H1 (cell line): ENCODE data around the gene IL1RAPL1. TPM values are rescaled to one million over a fixed set of nuclear protein-coding genes. Genes with fewer than 3 reads are reported as not detected.

ENCODE experiments used
- CTCF ChIA-PET: fragments of 300-600 bp; sonication (Branson Sonifier 250); formaldehyde crosslinking; loops from one replicate; lab custom pipeline; 2021; ENCODE audit not compliant: partially characterized antibody; lab: Charles Lee
- POLR2A ChIA-PET: fragments of 300-600 bp; sonication (Branson Sonifier 250); formaldehyde crosslinking; loops from one replicate; lab custom pipeline; 2021; ENCODE audit warnings: inconsistent platforms; ENCODE audit not compliant: partially characterized antibody; lab: Charles Lee
- DNase-seq, 2 experiments: peaks; one replicate each; pipeline versions ENCODE4 v3.0.0 to v3.0.0-alpha.2; 2010 to 2022; ENCODE audit warnings: low spot score in 2 of 2, low read depth in 1 of 2, mixed read lengths in 1 of 2
- FAIRE-seq: peaks from 2 replicates; lab custom pipeline; 2011; peaks lifted over from hg19 to GRCh38; lab: Jason Lieb, UNC
- H2AFZ ChIP-seq: 2 replicates; pipeline ENCODE4 v1.8.1; 2012; ENCODE audit warnings: low read length, inconsistent platforms
- H2AK5ac ChIP-seq: 2 replicates; pipeline ENCODE4 v1.6.1; 2013; ENCODE audit warnings: low read depth, low read length
- H2BK120ac ChIP-seq: replicated peaks from 2 replicates; pipeline ENCODE3; 2013; ENCODE audit warnings: low read depth, low read length, inconsistent platforms
- H2BK12ac ChIP-seq: 2 replicates; pipeline ENCODE4 v1.6.1; 2013; ENCODE audit warnings: low read depth, low read length
- H2BK15ac ChIP-seq: 2 replicates; pipeline ENCODE4 v1.6.1; 2013; ENCODE audit warnings: low read length
- H2BK20ac ChIP-seq: 2 replicates; pipeline ENCODE4 v1.6.1; 2013; ENCODE audit warnings: low read length
- H2BK5ac ChIP-seq: 2 replicates; pipeline ENCODE4 v1.6.1; 2013; ENCODE audit warnings: low read depth, low read length
- H3K14ac ChIP-seq: 2 replicates; pipeline ENCODE4 v1.6.1; 2013; ENCODE audit warnings: inconsistent platforms; ENCODE audit not compliant: insufficient read length
- H3K18ac ChIP-seq: 2 replicates; pipeline ENCODE4 v1.6.1; 2013; ENCODE audit warnings: low read length; ENCODE audit errors: extremely low read depth
- H3K23ac ChIP-seq: 2 replicates; pipeline ENCODE4 v1.6.1; 2013; ENCODE audit warnings: inconsistent platforms; ENCODE audit not compliant: insufficient read length
- H3K23me2 ChIP-seq: 2 replicates; pipeline ENCODE4 v1.6.1; 2013; ENCODE audit warnings: low read depth, low read length
- H3K27ac ChIP-seq: 2 replicates; pipeline ENCODE4 v1.6.1; 2011; ENCODE audit warnings: low read depth, low read length, inconsistent platforms
- H3K27me3 ChIP-seq, 4 experiments: replicated peaks in 1 of 4; 1 replicate in 1 of 4; 2 replicates in 3 of 4; pipeline versions ENCODE4 v1.6.1 to v1.8.1; 2011 to 2013; ENCODE audit warnings: low read length in 3 of 4, mild to moderate bottlenecking in 3 of 4, inconsistent platforms in 2 of 4, mixed read lengths in 2 of 4, moderate library complexity in 1 of 4; ENCODE audit not compliant: control insufficient read depth in 3 of 4, insufficient read depth in 3 of 4; ENCODE audit errors: extremely low read depth in 1 of 4
- H3K36me3 ChIP-seq, 4 experiments: 2 replicates each; pipeline versions ENCODE4 v1.6.1 to v1.8.1; 2011 to 2013; ENCODE audit warnings: mild to moderate bottlenecking in 4 of 4, low read length in 3 of 4, moderate library complexity in 2 of 4, control low read depth in 1 of 4, inconsistent platforms in 1 of 4; ENCODE audit not compliant: insufficient read depth in 4 of 4, control insufficient read depth in 2 of 4
- H3K4ac ChIP-seq: replicated peaks from 2 replicates; pipeline ENCODE3; 2013; ENCODE audit warnings: low read length, low read depth, mixed read lengths, inconsistent platforms; ENCODE audit not compliant: insufficient read length
- H3K4me1 ChIP-seq, 4 experiments: replicated peaks in 1 of 4; 1 replicate in 1 of 4; 2 replicates in 3 of 4; pipeline versions ENCODE4 v1.6.1 to v1.8.1; 2011 to 2013; ENCODE audit warnings: low read length in 3 of 4, inconsistent platforms in 2 of 4, mixed read lengths in 1 of 4; ENCODE audit not compliant: insufficient read depth in 4 of 4, control insufficient read depth in 3 of 4
- H3K4me2 ChIP-seq, 2 experiments: 2 replicates each; pipeline versions ENCODE4 v1.6.1 to v1.8.1; 2011 to 2013; ENCODE audit warnings: low read depth in 2 of 2, low read length in 2 of 2, control low read depth in 1 of 2, inconsistent platforms in 1 of 2, mild to moderate bottlenecking in 1 of 2; ENCODE audit not compliant: insufficient read depth in 1 of 2
- H3K4me3 ChIP-seq, 4 experiments: fragments of 200-600, 300-600 bp in 1 of 4; sonication (generic), shearing (Covaris generic), sonication (Bioruptor Twin) in 1 of 4; 2 replicates each; pipeline versions ENCODE4 v1.5.1 to v1.8.1; 2011 to 2016; ENCODE audit warnings: low read length in 4 of 4, low read depth in 3 of 4, control low read depth in 2 of 4, inconsistent platforms in 2 of 4, mild to moderate bottlenecking in 2 of 4, mixed read lengths in 1 of 4, moderate library complexity in 1 of 4; ENCODE audit not compliant: insufficient read depth in 2 of 4; ENCODE audit errors: extremely low read depth in 1 of 4
- H3K56ac ChIP-seq: replicated peaks from 2 replicates; pipeline ENCODE3; 2013; ENCODE audit warnings: low read depth, mild to moderate bottlenecking, mixed read lengths, low read length, inconsistent platforms; ENCODE audit not compliant: insufficient read length
- H3K79me1 ChIP-seq: 2 replicates; pipeline ENCODE4 v1.6.1; 2013; ENCODE audit warnings: low read depth, low read length, control low read depth
- H3K79me2 ChIP-seq, 2 experiments: 2 replicates each; pipeline versions ENCODE4 v1.6.1 to v1.8.1; 2012 to 2013; ENCODE audit warnings: low read length in 2 of 2, mild to moderate bottlenecking in 2 of 2, inconsistent platforms in 1 of 2; ENCODE audit not compliant: insufficient read depth in 2 of 2, control insufficient read depth in 1 of 2
- H3K9ac ChIP-seq, 4 experiments: replicated peaks in 1 of 4; 1 replicate in 1 of 4; 2 replicates in 3 of 4; pipeline versions ENCODE4 v1.6.1 to v1.8.1; 2011 to 2013; ENCODE audit warnings: low read depth in 3 of 4, low read length in 3 of 4, control low read depth in 2 of 4, mild to moderate bottlenecking in 2 of 4, moderate library complexity in 2 of 4, inconsistent platforms in 1 of 4; ENCODE audit errors: extremely low read depth in 1 of 4
- H3K9me3 ChIP-seq, 2 experiments: 2 replicates each; pipeline versions ENCODE4 v1.6.1 to v1.8.1; 2012 to 2013; ENCODE audit warnings: mild to moderate bottlenecking in 2 of 2, moderate library complexity in 2 of 2, control low read depth in 1 of 2, inconsistent platforms in 1 of 2, low read depth in 1 of 2, low read length in 1 of 2, mixed read lengths in 1 of 2; ENCODE audit not compliant: insufficient read depth in 2 of 2
- H4K20me1 ChIP-seq, 2 experiments: replicated peaks in 1 of 2; 2 replicates each; pipeline versions ENCODE3 to v1.8.1; 2011 to 2013; ENCODE audit warnings: inconsistent platforms in 2 of 2, low read length in 2 of 2, mild to moderate bottlenecking in 1 of 2; ENCODE audit not compliant: insufficient read depth in 2 of 2, control insufficient read depth in 1 of 2
- H4K5ac ChIP-seq: 2 replicates; pipeline ENCODE4 v1.6.1; 2013; ENCODE audit warnings: low read length, low read depth, mixed read lengths, inconsistent platforms; ENCODE audit not compliant: insufficient read length
- H4K8ac ChIP-seq: 2 replicates; pipeline ENCODE4 v1.8.0; 2013; ENCODE audit warnings: mild to moderate bottlenecking, moderate library complexity, low read length, inconsistent platforms; ENCODE audit not compliant: insufficient read depth; ENCODE audit errors: extremely low read depth
- H4K91ac ChIP-seq: replicated peaks from 2 replicates; pipeline ENCODE3; 2013; ENCODE audit warnings: low read length, mixed read lengths, inconsistent platforms; ENCODE audit not compliant: insufficient read length
- CBX5 ChIP-seq: fragments of 300-800, 300-1000 bp; sonication (generic); IDR thresholded peaks from 2 replicates; pipeline ENCODE4 v1.7.1; 2016; ENCODE audit warnings: antibody characterized with exemption, low read length, low read depth
- KDM5A ChIP-seq: fragments of 200-600 bp; IDR thresholded peaks from 2 replicates; pipeline ENCODE4 v1.7.1; 2012; ENCODE audit warnings: mild to moderate bottlenecking, low read length, inconsistent platforms, mixed read lengths
- NANOG ChIP-seq: IDR thresholded peaks from 2 replicates; pipeline ENCODE4 v1.6.1; 2011; ENCODE audit warnings: low read length, low read depth, mild to moderate bottlenecking, inconsistent platforms; ENCODE audit not compliant: insufficient read depth, poor library complexity, severe bottlenecking
- ZNF274 ChIP-seq: IDR thresholded peaks from 2 replicates; pipeline ENCODE4 v1.7.0; 2012; ENCODE audit warnings: low read length, borderline replicate concordance; ENCODE audit errors: extremely low read depth
- WGBS, 2 experiments: shearing (Covaris generic) in 1 of 2; methylation state at CpG; one replicate each; pipeline versions ENCODE4 v1.1.6 to v1.1.7; 2013 to 2015; ENCODE audit warnings: low lambda C conversion rate in 2 of 2, mixed read lengths in 2 of 2, inconsistent platforms in 1 of 2, low coverage in 1 of 2, missing lambda C conversion rate in 1 of 2; ENCODE audit not compliant: insufficient replicate concordance in 2 of 2, insufficient coverage in 1 of 2, insufficient read length in 1 of 2; ENCODE audit errors: extremely low coverage in 1 of 2, missing lambda C conversion rate in 1 of 2; 5-methylcytosine and 5-hydroxymethylcytosine counted together
- polyA plus RNA-seq, 7 experiments: library from polyadenylated mRNA; depleted of rRNA in 3 of 7; stranded (reverse) in 5 of 7; unstranded in 2 of 7; fragments of >200 nt in 5 of 7; fragments of 200-250 nt in 2 of 7; gene quantifications; 1 replicate in 5 of 7; 2 replicates in 1 of 7; 4 replicates in 1 of 7; pipeline versions ENCODE4 v1.2.1 to v1.2.3, GENCODE V29; 2011 to 2013; ENCODE audit warnings: missing spikeins in 2 of 7, mixed read lengths in 2 of 7
- total RNA-seq: library from RNA; stranded (reverse); fragmentation: NEBNext Ultra II Directional; extraction: Animal tissue kit (Norgen Biotek cat#: 25700); gene quantifications from 2 replicates; pipeline ENCODE4 v1.2.1, GENCODE V29; 2021

IL1RAPL1 gene
- total and polyA plus RNA-seq, 2 of the 8 experiments (the other 6 are each of a cell fraction or from before 2014, with no cell fraction given) = 0.11 to 0.35 TPM

DNA sequence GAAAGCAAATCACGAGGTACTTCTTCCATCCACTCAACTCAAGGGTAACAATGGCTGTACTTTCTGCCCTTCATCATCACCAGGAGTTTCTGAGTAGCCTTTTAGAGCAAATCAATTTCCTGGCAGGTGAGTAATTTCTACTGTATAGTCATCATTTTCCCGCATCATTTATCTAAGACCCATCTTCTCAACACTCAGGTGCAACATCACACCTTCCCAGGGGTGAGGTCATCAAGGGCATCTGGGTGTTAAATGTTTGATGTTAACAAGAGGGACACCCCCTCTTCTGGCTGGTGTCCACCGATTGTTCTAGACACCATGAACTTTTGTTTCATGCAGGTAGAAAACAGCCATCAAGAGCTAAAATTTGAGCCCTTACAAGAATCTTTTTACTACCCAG is 1314.8 kb downstream of the IL1RAPL1 start:
- Histone ChIP-seq H3K4me1 (no peaks in the 10 kb centered on the region), H4K8ac (no peak overlapping the region), H3K18ac (no peak overlapping the region), H3K36me3 (no peaks in the 10 kb centered on the region), H3K79me1 (no peaks in the 10 kb centered on the region), H3K9me3 (no peaks in the 10 kb centered on the region), H2BK120ac (no peak overlapping the region), H3K23me2 (no peaks in the 10 kb centered on the region), H4K20me1 (no peaks in the 10 kb centered on the region), H3K23ac (no peak overlapping the region), H4K91ac (no peak overlapping the region), H3K9ac (no peak overlapping the region), H3K4me3 (no peak overlapping the region), H3K27ac (no peak overlapping the region), H2BK12ac (no peak overlapping the region), H3K14ac (no peak overlapping the region), H2AK5ac (no peak overlapping the region), H2AFZ (no peak overlapping the region), H3K4me2 (no peak overlapping the region), H2BK15ac (no peak overlapping the region), H3K4ac (no peak overlapping the region), H2BK20ac (no peak overlapping the region), H3K56ac (no peak overlapping the region), H2BK5ac (no peak overlapping the region)
- DNase-seq (no peak), FAIRE-seq (no peak)
- ChIA-PET CTCF (no interaction called here), POLR2A (no interaction called here)
- 85% methylated on average over 3 of the region's 3 CpGs; no CpG with 5 or more reads in 1 of the 2 experiments for WGBS, 2 experiments
- TF ChIP-seq ZNF274 (no peak), CBX5 (no peak), KDM5A (no peak), NANOG (no peak)
- TF ChIP-seq, all 59 proteins: peak for 0
- Histone ChIP-seq H3K79me2 (no peaks in the 10 kb centered on the region), H3K27me3 (no peaks in the 10 kb centered on the region), H4K5ac (no peak overlapping the region)
